Measurements from ENCODE around the gene MCCD1. TPM values are rescaled to one million over a fixed set of nuclear protein-coding genes. Genes with fewer than 3 reads are reported as not detected.

Gene MCCD1
- total and polyA plus RNA-seq, 2 of the 13 experiments (the other 11 are each of a cell fraction or from before 2014, with no cell fraction given): 0.15 TPM; not detected in 1

DNA sequence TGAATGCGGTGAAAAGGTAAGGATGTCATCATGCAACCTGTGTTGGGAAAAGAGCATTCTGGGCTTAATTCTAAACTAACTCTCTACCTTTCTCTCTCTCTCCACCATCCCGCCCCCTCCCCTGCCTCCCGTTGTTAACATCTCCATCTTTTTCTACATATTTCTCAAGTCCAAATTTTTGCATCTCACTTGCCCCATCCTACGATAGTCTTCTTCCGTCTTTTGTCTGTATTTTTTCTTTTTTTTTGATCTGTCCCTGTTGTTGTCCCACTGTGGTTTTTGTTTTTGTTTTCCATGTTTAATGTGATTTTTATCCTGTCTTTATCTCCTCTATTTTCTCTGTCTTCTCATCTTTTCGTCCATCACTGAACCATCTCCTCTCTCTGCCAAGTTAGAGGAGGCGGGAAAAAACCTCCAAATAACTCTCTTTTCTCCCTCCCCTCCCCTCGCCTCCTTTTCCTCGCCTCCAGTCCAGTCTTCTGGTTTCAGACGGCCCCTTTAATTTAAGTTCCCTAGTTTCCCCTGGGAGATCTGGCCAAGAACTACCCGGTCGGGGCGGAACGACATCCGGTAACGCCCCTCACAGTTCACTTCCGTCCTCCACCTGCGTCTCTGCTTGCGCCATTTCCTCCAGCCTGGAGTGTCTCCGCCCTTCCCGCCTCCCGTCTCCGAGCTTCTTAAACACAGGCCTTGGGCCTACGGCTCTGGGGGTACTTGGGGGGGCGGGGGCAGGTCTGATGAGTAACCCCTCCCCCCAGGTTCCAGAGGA is 18.4 kb downstream of the MCCD1 start, which contains the start of gene NFKBIL1 (continued):
- TF ChIP-seq, protein P1, sequence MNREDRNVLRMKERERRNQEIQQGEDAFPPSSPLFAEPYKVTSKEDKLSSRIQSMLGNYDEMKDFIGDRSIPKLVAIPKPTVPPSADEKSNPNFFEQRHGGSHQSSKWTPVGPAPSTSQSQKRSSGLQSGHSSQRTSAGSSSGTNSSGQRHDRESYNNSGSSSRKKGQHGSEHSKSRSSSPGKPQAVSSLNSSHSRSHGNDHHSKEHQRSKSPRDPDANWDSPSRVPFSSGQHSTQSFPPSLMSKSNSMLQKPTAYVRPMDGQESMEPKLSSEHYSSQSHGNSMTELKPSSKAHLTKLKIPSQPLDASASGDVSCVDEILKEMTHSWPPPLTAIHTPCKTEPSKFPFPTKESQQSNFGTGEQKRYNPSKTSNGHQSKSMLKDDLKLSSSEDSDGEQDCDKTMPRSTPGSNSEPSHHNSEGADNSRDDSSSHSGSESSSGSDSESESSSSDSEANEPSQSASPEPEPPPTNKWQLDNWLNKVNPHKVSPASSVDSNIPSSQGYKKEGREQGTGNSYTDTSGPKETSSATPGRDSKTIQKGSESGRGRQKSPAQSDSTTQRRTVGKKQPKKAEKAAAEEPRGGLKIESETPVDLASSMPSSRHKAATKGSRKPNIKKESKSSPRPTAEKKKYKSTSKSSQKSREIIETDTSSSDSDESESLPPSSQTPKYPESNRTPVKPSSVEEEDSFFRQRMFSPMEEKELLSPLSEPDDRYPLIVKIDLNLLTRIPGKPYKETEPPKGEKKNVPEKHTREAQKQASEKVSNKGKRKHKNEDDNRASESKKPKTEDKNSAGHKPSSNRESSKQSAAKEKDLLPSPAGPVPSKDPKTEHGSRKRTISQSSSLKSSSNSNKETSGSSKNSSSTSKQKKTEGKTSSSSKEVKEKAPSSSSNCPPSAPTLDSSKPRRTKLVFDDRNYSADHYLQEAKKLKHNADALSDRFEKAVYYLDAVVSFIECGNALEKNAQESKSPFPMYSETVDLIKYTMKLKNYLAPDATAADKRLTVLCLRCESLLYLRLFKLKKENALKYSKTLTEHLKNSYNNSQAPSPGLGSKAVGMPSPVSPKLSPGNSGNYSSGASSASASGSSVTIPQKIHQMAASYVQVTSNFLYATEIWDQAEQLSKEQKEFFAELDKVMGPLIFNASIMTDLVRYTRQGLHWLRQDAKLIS (CRISPR knock-in tag; IDR thresholded peaks at IDR 0.05): no peak
- TF ChIP-seq DMTF1 (CRISPR knock-in tag; IDR thresholded peaks at IDR 0.05): 0 out of 2 replicates have a peak, but pooled peaks have one; percentile 29
- TF ChIP-seq KDM3A (CRISPR knock-in tag; IDR thresholded peaks at IDR 0.05; ENCODE audit: low read depth): peak; percentile 72
- TF ChIP-seq, protein P2, sequence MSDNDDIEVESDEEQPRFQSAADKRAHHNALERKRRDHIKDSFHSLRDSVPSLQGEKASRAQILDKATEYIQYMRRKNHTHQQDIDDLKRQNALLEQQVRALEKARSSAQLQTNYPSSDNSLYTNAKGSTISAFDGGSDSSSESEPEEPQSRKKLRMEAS (IDR thresholded peaks at IDR 0.05): peak; percentile 82
- peak; percentile 59; the same call in 1 of the 2 replicates for TF ChIP-seq KDM2A (CRISPR knock-in tag; IDR thresholded peaks at IDR 0.05; ENCODE audit: borderline replicate concordance, low read depth)
- no peak for TF ChIP-seq FOXJ3 (CRISPR knock-in tag; IDR thresholded peaks at IDR 0.05; ENCODE audit: borderline replicate concordance)
- no peak for TF ChIP-seq PREB (CRISPR knock-in tag; IDR thresholded peaks at IDR 0.05)
- TF ChIP-seq FOXP1 (IDR thresholded peaks at IDR 0.05): 0 out of 2 replicates have a peak, but pooled peaks have one; percentile 5
- no peak for TF ChIP-seq FOXP1 (CRISPR knock-in tag; IDR thresholded peaks at IDR 0.05)
- no peak for TF ChIP-seq MED8 (CRISPR knock-in tag; IDR thresholded peaks at IDR 0.05; ENCODE audit: insufficient replicate concordance)
- no peak for TF ChIP-seq ATF7 (IDR thresholded peaks at IDR 0.05)
- no peak for TF ChIP-seq ATF7 (CRISPR knock-in tag; IDR thresholded peaks at IDR 0.05)
- TF ChIP-seq, protein P3, sequence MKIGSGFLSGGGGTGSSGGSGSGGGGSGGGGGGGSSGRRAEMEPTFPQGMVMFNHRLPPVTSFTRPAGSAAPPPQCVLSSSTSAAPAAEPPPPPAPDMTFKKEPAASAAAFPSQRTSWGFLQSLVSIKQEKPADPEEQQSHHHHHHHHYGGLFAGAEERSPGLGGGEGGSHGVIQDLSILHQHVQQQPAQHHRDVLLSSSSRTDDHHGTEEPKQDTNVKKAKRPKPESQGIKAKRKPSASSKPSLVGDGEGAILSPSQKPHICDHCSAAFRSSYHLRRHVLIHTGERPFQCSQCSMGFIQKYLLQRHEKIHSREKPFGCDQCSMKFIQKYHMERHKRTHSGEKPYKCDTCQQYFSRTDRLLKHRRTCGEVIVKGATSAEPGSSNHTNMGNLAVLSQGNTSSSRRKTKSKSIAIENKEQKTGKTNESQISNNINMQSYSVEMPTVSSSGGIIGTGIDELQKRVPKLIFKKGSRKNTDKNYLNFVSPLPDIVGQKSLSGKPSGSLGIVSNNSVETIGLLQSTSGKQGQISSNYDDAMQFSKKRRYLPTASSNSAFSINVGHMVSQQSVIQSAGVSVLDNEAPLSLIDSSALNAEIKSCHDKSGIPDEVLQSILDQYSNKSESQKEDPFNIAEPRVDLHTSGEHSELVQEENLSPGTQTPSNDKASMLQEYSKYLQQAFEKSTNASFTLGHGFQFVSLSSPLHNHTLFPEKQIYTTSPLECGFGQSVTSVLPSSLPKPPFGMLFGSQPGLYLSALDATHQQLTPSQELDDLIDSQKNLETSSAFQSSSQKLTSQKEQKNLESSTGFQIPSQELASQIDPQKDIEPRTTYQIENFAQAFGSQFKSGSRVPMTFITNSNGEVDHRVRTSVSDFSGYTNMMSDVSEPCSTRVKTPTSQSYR (CRISPR knock-in tag; IDR thresholded peaks at IDR 0.05; ENCODE audit: borderline replicate concordance): peak; percentile 59; the same call in 1 of the 2 replicates
- TF ChIP-seq RARA (CRISPR knock-in tag; IDR thresholded peaks at IDR 0.05): 0 out of 2 replicates have a peak, but pooled peaks have one; percentile 32
- TF ChIP-seq PITX1 (CRISPR knock-in tag; IDR thresholded peaks at IDR 0.05): no peak
- TF ChIP-seq, protein P4, sequence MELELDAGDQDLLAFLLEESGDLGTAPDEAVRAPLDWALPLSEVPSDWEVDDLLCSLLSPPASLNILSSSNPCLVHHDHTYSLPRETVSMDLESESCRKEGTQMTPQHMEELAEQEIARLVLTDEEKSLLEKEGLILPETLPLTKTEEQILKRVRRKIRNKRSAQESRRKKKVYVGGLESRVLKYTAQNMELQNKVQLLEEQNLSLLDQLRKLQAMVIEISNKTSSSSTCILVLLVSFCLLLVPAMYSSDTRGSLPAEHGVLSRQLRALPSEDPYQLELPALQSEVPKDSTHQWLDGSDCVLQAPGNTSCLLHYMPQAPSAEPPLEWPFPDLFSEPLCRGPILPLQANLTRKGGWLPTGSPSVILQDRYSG (CRISPR knock-in tag; IDR thresholded peaks at IDR 0.05): 0 out of 2 replicates have a peak, but pooled peaks have one; percentile 37
- peak; percentile 96 for TF ChIP-seq GABPB1 (CRISPR knock-in tag; IDR thresholded peaks at IDR 0.05)
- peak; percentile 97; the same call in 1 of the 2 replicates for TF ChIP-seq ZZZ3 (CRISPR knock-in tag; IDR thresholded peaks at IDR 0.05; ENCODE audit: borderline replicate concordance)

Data from HepG2 (cell line).